ENCODE results near the gene WDR18. TPM values are rescaled to one million over a fixed set of nuclear protein-coding genes. Genes with fewer than 3 reads are reported as not detected.

Gene WDR18
- total and polyA plus RNA-seq, 2 of the 8 experiments (the other 6 are each of a cell fraction or from before 2014, with no cell fraction given): 87.7 to 177 TPM

DNA sequence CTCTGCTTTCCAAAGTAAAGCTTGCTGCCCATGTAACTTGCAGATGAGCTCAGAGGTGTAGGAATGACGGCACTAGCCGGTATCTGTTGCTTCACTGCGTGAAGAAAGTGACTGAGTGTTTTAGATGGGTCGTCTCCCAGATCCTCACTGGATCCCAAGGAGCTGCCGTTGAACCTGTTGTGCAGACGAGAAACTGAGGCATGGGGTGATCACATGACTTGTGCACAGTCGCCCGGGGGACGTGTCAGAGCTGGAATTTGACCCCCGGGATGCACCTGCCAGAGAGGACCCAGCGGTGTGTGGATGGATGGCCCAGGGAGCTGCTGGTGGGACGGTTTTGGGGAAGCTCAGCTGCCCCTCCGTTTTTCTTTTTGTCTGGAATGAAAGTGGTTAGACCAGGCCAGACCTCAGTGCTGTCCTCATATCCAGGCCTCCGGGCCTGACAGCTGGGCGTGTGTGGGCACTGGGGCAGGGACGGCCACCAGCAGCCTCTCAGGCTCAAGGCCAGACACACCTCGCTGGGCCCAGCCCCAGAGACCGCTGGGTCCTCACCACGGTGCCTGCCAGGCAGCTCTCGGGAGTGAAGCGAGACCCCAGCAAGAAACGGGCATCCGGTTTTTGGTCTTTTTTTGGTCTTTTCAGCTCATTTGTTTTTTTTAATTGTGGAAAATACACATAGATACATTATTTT is 45.8 kb upstream of the WDR18 start (continued):
- TF ChIP-seq EGR1 (IDR thresholded peaks at IDR 0.05; ENCODE audit: borderline replicate concordance, low read depth, low read length): no peak
- no peak for TF ChIP-seq CEBPB (IDR thresholded peaks at IDR 0.05; ENCODE audit: low read depth, low read length)
- no peak for TF ChIP-seq EP300 (IDR thresholded peaks at IDR 0.05; ENCODE audit: borderline replicate concordance in 1 of 2, low read depth in 2 of 2, low read length in 2 of 2)
- TF ChIP-seq CBX8 (IDR thresholded peaks at IDR 0.05; ENCODE audit: borderline replicate concordance, low read depth, low read length): no peak
- TF ChIP-seq CHD1 (IDR thresholded peaks at IDR 0.05; ENCODE audit: low read depth, low read length): no peak
- no peak for TF ChIP-seq SRF (IDR thresholded peaks at IDR 0.05; ENCODE audit: low read depth, low read length)
- no peak for TF ChIP-seq SIX5 (IDR thresholded peaks at IDR 0.05; ENCODE audit: low read depth, low read length)
- TF ChIP-seq BACH1 (IDR thresholded peaks at IDR 0.05; ENCODE audit: low read length): no peak
- no peak for TF ChIP-seq HDAC2 (IDR thresholded peaks at IDR 0.05; ENCODE audit: borderline replicate concordance in 1 of 2, low read depth in 2 of 2, low read length in 2 of 2)
- TF ChIP-seq SP1 (IDR thresholded peaks at IDR 0.05; ENCODE audit: low read depth, low read length): no peak
- TF ChIP-seq MAFK (IDR thresholded peaks at IDR 0.05; ENCODE audit: low read depth, low read length): no peak

Measured in H1 (cell line).